ENCODE data around the gene EFNB3.

DNA sequence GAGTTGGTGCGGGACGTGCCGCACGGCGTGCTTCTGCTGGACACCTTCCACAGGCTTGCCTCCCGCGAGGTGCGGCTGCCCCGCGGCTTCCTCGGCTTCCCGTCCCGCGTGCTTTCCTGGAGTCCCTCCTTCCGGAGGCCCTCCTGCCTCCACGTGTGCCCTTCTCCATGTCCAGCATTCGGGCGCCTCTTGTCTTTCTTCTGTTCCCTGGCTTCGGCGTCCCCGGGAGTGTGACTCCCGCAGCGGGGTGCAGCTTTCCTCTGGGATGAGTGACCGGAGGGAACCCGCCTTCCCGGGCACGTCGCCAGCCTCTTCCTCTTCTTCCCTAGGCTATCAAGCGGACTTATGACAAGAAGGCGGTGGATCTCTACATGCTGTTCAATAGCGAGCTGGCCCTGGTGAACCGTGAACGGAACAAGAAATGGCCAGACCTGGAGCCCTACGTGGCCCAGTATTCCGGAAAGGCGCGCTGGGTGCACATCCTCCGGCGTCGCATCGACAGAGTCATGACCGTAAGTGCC, 35.5 kb downstream of the EFNB3 start:
- TF ChIP-seq, protein P1, sequence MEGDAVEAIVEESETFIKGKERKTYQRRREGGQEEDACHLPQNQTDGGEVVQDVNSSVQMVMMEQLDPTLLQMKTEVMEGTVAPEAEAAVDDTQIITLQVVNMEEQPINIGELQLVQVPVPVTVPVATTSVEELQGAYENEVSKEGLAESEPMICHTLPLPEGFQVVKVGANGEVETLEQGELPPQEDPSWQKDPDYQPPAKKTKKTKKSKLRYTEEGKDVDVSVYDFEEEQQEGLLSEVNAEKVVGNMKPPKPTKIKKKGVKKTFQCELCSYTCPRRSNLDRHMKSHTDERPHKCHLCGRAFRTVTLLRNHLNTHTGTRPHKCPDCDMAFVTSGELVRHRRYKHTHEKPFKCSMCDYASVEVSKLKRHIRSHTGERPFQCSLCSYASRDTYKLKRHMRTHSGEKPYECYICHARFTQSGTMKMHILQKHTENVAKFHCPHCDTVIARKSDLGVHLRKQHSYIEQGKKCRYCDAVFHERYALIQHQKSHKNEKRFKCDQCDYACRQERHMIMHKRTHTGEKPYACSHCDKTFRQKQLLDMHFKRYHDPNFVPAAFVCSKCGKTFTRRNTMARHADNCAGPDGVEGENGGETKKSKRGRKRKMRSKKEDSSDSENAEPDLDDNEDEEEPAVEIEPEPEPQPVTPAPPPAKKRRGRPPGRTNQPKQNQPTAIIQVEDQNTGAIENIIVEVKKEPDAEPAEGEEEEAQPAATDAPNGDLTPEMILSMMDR (IDR thresholded peaks at IDR 0.05; ENCODE audit: insufficient read depth, low read length, poor library complexity, severe bottlenecking): no peak
- no peak for TF ChIP-seq EZH2phosphoT487 (conservative IDR thresholded peaks at IDR 0.05; ENCODE audit: low read length)
